ENCODE results near the gene ACOXL.
"Not testable (repeated sequence)": the region's sequence is repeated elsewhere in the genome, so short reads cannot be mapped to it uniquely, and the experiment has no call there.

The ACOXL gene

DNA sequence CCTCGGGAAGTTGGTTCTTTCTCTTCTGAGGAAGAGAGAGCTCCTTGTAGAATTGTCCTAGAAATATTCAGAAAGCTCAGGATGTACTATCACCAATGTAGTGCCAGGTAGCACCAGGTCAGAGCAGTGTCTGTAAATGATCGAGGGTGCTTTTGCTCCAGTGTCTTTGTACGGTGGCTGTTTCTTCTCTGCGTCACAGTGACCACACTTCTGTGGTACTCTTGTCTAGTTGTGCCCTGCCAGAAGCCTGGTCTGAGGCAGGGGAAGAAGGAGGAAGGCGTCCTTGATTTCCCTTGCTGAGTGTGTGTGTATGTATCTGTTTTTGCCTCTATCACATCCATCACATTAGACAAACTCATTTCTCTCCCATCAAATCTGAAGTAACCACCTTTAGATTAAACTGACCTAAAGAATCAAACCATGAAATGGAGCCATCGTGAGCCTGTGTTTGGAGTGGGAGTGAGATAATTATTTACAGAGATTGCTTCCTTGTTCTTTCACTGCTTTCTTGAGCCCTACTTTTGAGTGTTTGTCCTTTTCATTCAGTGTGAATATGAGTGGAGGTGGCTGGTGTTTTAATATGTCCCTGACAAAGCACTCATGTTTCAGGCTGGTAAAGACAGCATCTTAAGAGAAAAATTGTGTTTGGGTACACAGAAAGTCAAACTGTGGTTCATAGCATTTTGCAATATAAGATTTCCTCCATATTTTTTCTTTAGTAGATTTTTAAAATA lies 97.2 kb downstream of the ACOXL start:
- DNase-seq (ENCODE audit: low read depth) = no peak

- no peak for DNase-seq (ENCODE audit: low read depth)
Observed at GRCh38 chr2:110832740-110833139, 100.4 kb downstream of the ACOXL start.

GRCh38 chr2:110834134-110834827 lies 101.9 kb downstream of the ACOXL start:
- DNase-seq (ENCODE audit: low read depth) = no peak

DNA sequence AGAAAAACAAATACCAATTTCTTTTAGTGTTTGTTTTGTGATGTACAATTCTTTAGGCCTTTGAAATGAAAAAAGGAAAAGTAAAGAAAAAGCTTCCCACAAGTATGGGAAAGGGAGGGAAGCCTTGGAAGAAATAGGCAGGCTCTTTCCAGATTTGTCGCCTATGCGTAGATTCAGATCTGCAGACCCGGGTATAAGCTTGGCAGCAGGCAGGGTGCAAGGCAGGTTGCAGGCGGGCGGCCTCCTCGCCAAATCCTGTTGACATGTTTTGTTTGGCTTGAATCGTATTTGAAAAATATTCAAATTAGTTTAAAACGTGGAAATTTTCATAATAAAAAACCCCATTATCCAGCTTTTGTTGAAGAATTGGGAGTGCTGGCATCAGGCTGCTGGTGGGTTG lies 104.3 kb downstream of the ACOXL start:
- DNase-seq (ENCODE audit: low read depth) = no peak

- DNase-seq (ENCODE audit: low read depth) = no peak
Observed at GRCh38 chr2:110837446-110838409, 105.4 kb downstream of the ACOXL start.

GRCh38 chr2:110838657-110839384 lies 106.4 kb downstream of the ACOXL start:
- no peak for DNase-seq (ENCODE audit: low read depth)

DNA sequence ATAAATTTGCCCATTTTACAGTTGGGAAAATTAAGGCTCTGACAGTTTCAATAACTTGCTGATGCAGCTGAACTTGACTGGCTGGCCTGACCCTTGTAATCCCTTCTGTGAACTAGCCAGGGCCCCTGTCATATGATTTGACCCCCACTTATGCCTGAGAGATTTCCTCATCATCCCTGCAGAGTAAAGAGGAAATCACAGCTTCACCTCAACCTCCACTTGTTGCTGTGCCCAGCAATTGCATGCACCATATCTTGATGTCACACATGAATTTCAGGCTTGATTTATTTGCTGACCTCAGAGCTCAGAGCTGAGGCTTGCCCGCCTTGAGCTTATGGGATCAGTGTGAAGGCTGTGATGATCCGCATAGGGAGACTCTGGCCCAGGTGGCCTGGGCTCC lies 108.1 kb downstream of the ACOXL start:
- DNase-seq (ENCODE audit: low read depth) = no peak

DNA sequence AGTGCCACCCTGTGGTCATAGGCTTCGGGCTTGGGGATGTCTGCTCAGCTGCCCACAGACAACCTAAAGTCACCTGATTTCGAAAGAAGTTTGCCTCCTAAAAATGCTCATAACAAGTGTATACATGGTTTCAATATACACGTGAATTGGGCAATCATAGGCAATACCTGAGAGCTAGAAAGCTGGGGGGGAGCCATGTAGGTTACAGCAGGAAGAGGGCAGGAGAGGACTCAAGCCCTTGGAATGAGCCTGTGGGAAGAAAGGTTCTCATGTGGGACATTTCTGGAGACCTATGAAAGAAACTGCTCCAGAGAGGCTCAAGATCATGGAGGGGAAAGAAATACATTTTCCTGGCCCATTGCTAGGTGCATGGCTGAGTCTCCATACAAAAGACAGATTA lies 109.7 kb downstream of the ACOXL start:
- no peak for DNase-seq (ENCODE audit: low read depth)

DNA sequence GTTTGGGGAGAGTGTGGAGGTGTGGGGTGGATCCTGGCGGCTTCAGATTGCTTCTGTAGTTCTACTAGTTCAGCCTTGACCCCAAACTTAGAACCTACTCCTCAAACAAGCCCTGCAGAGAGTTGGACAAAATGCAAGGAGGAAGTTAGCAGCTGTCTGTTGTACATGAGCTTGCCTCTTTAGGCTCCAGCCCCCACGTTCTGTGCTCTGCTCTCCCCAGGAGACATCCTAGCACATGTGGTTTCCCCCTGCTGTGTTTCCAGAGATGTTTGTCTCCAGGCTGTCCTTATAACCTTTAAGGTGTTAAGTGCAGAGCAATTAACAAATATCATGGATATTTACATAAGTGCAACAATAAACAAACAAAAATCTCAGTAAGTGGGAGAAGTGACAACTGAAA lies 111.1 kb downstream of the ACOXL start:
- DNase-seq (ENCODE audit: low read depth) = no peak

GRCh38 chr2:110843959-110844510 lies 111.7 kb downstream of the ACOXL start:
- no peak for DNase-seq (ENCODE audit: low read depth)

- no peak for DNase-seq (ENCODE audit: low read depth)
Observed at GRCh38 chr2:110847651-110848050, 115.3 kb downstream of the ACOXL start.

DNA sequence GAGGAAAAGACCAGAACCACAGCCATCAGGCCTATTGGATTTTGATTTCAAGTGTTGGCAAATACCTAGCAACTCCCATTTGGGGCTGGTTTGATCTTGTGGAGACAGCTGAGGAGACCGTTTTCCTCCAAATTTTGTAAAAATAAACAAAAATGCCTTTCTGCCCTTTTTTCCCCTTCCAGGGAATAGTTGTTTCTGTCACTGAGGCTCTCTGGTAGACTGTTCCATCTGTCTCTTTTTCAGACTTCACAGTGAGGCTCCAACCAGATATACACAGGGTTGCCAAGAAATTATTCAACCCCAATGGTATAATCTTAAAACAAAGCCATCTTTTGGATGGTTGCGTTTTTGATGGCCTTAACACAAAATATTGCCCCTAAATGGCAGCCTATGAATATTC lies 115.7 kb downstream of the ACOXL start:
- no peak for DNase-seq (ENCODE audit: low read depth)

GRCh38 chr2:110848519-110849030 lies 116.2 kb downstream of the ACOXL start:
- no peak for DNase-seq (ENCODE audit: low read depth)

- DNase-seq (ENCODE audit: low read depth) = no peak
Observed at GRCh38 chr2:110851531-110851930, 119.2 kb downstream of the ACOXL start.

DNA sequence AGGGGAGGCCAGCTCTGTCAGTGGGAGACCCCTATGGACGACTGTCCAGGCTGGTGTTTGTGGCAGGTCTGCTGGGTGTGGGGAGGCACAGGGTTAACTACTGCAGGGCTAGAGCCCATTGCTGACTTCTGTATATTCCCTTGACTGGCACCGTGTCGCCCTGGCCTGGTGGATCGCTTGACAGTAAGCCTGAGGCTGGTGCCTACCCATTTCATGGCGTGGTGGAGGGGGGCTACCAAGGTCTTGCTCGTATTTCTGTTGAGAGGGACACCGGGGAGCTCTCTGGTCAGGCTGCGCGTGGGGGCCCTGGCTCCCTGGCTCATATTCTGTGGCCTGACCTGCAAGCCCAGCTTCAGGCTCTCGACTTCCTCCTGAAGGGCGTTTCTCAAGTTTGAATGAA lies 119.7 kb downstream of the ACOXL start:
- no peak for DNase-seq (ENCODE audit: low read depth)

DNA sequence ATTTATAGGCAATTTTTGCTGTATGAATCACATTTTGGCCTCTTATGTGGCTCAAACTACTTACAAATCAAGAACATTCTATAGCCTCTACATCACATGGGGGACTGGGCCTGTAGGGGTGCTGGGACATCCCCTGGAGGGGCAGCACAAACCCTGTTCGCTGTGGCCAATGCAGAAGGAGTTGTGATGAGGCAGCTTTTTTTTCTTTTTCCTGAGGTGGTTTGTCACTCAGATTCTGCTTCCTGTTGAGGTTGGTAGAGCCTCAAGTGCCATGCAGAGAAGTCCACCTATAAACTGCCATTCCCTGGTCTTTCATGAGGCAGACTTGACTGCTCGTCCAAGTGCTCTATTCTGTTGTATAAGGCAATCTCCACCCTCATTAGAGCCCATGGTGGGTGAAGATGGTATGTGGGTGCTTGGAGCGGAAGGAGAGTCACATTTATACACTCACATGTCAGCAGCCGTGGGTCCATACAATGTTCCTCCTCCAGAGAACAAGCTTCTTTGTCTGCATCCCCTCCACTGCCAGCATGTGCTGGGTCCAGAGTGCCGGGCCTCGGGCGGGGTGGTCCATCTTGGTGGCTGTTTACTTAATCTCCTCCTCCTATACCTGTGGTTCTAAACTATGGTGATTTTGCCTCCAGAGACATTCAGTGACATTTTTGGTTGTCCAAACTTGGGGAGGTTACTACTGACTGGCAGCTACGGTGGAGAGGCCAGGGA lies 120.3 kb downstream of the ACOXL start:
- no peak for DNase-seq (ENCODE audit: low read depth)

GRCh38 chr2:110853516-110853915 lies 121.1 kb downstream of the ACOXL start:
- no peak for DNase-seq (ENCODE audit: low read depth)

GRCh38 chr2:110853948-110854347 lies 121.6 kb downstream of the ACOXL start:
- DNase-seq (ENCODE audit: low read depth) = no peak

DNA sequence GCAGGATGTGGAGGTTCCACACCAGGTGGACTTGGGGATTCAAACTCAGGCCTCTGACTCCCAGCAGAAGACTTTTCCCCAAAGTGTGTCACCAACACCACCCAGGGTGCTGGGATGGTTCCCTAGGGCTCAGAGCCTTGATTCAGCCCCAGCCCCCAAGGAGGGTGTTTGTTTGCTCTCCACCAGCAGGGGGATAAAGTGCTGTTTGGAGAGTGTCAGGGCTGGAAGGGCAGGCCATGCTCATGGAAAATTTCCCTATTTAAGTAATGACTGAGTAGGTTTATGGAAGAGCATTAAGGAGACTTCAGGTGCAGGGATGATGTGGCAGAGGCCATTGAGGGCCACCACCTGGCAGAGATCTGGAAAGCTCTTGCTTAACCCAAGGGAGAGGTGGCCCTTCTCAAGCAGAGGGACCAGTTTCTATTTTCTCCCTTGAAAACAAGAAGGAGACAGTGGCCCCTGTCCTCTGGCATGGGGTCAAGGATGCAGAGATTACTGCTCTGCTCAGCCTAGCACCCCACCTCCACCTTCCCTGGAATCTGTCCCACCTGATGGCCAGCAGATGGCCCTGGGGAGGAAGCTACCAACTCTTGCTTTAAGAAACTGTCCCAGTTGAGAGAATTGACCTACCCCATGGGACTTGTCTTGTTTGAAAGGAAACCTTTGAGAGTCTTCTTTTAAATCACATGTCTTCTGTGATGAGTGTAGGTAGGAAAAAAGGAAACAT lies 122.1 kb downstream of the ACOXL start:
- DNase-seq (ENCODE audit: low read depth) = no peak

DNA sequence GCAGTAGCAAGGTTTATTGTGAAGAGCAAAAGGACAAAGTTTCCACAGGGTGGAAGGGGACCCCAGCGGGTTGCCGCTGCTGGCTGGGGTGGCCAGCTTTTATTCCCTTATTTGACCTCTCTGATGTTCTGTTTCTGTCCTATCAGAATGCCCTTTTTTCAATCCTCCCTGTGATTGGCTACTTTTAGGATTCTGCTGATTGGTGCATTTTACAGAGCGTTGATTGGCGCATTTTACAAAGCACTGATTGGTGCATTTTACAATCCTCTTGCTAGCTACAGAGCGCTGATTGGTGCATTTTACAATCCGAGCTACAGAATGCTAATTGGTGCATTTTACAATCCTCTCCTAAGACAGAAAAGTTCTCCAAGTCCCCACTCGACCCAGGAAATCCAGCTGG lies 123.5 kb downstream of the ACOXL start:
- not testable (repeated sequence) for DNase-seq (ENCODE audit: low read depth)

Measured in fibroblast of gingiva (primary cell).